ENCODE results near the gene F11R. TPM values are rescaled to one million over a fixed set of nuclear protein-coding genes. Genes with fewer than 3 reads are reported as not detected.
A peak's percentile ranks its signal among the peaks of the same experiment; 100 is the strongest.
"Not testable (repeated sequence)": the region's sequence is repeated elsewhere in the genome, so short reads cannot be mapped to it uniquely, and the experiment has no call there.

The F11R gene
- polyA plus RNA-seq, 1 experiment = 2.0 TPM

DNA sequence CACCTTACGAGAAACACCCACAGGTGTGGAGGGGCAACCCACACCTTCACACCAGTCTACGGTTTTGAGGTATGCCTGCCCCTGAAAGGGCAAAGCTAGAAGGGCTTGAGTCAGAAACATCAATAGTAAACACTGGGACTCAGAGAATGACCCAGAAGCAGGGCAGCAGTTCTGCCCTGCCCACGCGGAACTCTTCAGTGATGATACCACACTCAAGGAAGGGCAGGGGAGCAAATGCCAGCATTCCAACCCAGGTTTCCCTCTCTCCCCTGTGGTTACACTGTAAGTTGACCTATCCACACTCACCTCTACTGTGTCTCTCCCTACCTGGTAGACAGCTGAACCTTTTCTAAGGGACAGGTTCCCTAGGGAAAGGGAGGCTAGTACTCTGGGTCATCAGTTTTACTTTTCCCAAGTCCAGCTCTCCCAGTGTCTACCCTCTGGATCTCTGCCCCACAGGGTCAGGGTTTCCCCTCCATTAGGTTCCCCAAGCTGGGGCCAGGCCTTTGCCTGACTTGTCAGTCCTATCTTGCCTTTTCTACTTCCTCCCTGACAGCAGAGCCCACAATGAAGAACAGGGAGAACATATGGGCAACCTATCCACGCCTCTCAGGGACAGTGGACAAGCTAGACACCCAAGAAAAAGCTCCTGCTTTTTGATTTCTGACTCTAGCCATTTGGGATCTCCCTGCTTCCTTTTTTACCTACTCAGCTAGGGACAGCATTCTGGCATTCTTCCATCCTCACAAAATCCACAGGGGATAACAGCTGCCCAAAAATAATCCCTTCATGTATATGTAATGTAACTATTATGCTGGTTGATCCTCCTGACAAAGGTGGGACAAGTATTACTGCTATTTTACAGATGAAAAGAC is 3.0 kb downstream of the F11R start:
- no peak overlapping the region for H3K27ac ChIP-seq (ENCODE audit: low read depth, low read length)
- ChIA-PET POLR2A (no interaction called here), CTCF (interaction anchor here (0.6 to 1.4 kb wide), 3 partner anchors 20 to 596 kb away, joined by 3 to 7 read pairs (median 3); no protein-coding TSS in a partner anchor)
- no peak for TF ChIP-seq CTCF (IDR thresholded peaks at IDR 0.05; ENCODE audit: low read depth, low read length)
- H3K9me3 ChIP-seq (ENCODE audit: control insufficient read depth, insufficient read depth, low read length) = no peaks in the 10 kb centered on the region
- peaks cover 25% of the 10 kb centered on the region for H3K27me3 ChIP-seq (ENCODE audit: control insufficient read depth, insufficient read depth, low read length)
- H3K4me3 ChIP-seq (ENCODE audit: low read depth, low read length) = no peak overlapping the region
- DNase-seq (ENCODE audit: low read depth, low spot score) = no peak

- POLR2A ChIA-PET; H3K9me3 ChIP-seq (ENCODE audit: control insufficient read depth, insufficient read depth, low read length); DNase-seq (ENCODE audit: low read depth, low spot score); H3K27ac ChIP-seq (ENCODE audit: low read depth, low read length); CTCF ChIA-PET; H3K4me3 ChIP-seq (ENCODE audit: low read depth, low read length): not testable (repeated sequence)
- peaks cover 25% of the 10 kb centered on the region for H3K27me3 ChIP-seq (ENCODE audit: control insufficient read depth, insufficient read depth, low read length)
Observed at GRCh38 chr1:161017181-161017580, 3.8 kb downstream of the F11R start.

GRCh38 chr1:161016683-161017082 is 4.3 kb downstream of the F11R start:
- DNase-seq (ENCODE audit: low read depth, low spot score); H3K4me3 ChIP-seq (ENCODE audit: low read depth, low read length); POLR2A ChIA-PET; H3K27ac ChIP-seq (ENCODE audit: low read depth, low read length); CTCF ChIA-PET; H3K9me3 ChIP-seq (ENCODE audit: control insufficient read depth, insufficient read depth, low read length): not testable (repeated sequence)
- peaks cover 24% of the 10 kb centered on the region for H3K27me3 ChIP-seq (ENCODE audit: control insufficient read depth, insufficient read depth, low read length)

GRCh38 chr1:161013488-161014230 is 7.3 kb downstream of the F11R start:
- ChIA-PET POLR2A (interaction anchor here (0.6 kb wide), 1 partner anchor 36 kb away, joined by 4 read pairs; no protein-coding TSS in a partner anchor), CTCF (interaction anchor here (0.7 to 1.5 kb wide), 3 partner anchors 16 to 71 kb away, joined by 4 to 6 read pairs (median 5); no protein-coding TSS in a partner anchor)
- no peak for TF ChIP-seq CTCF (IDR thresholded peaks at IDR 0.05; ENCODE audit: low read depth, low read length)
- Histone ChIP-seq H3K4me3 (ENCODE audit: low read depth, low read length) (no peak overlapping the region), H3K27ac (ENCODE audit: low read depth, low read length) (peak overlapping the region; percentile 33), H3K9me3 (ENCODE audit: control insufficient read depth, insufficient read depth, low read length) (no peaks in the 10 kb centered on the region), H3K27me3 (ENCODE audit: control insufficient read depth, insufficient read depth, low read length) (no peaks in the 10 kb centered on the region)
- peak; percentile 32 for DNase-seq (ENCODE audit: low read depth, low spot score)

DNA sequence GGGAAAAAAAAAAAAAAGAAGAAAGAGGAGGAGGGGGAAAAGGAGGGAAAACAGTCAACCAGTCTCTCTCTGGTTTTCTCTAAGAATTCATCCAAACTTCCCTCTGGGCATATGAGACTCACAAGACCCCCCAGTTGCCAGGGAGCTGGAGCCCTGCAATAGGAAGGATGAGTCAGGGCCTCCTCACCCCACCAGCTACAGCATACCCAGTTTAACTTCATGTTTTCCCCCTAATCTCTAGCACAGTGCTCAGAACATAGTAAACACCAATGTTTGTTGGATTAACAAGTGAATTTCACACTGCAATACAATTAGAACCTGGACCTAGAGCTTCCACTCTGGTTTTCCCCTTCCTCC is 7.8 kb downstream of the F11R start:
- TF ChIP-seq CTCF (IDR thresholded peaks at IDR 0.05; ENCODE audit: low read depth, low read length) = no peak
- Histone ChIP-seq H3K9me3 (ENCODE audit: control insufficient read depth, insufficient read depth, low read length) (no peaks in the 10 kb centered on the region), H3K27ac (ENCODE audit: low read depth, low read length) (peak overlapping the region; percentile 33), H3K27me3 (ENCODE audit: control insufficient read depth, insufficient read depth, low read length) (no peaks in the 10 kb centered on the region), H3K4me3 (ENCODE audit: low read depth, low read length) (no peak overlapping the region)
- DNase-seq (ENCODE audit: low read depth, low spot score) = no peak
- POLR2A ChIA-PET = interaction anchor here (0.6 kb wide), 1 partner anchor 35 kb away, joined by 4 read pairs; no protein-coding TSS in a partner anchor
- CTCF ChIA-PET = interaction anchor here (0.7 to 1.5 kb wide), 3 partner anchors 16 to 71 kb away, joined by 4 to 6 read pairs (median 5); no protein-coding TSS in a partner anchor
